GM23338 (cell line): Measurements from ENCODE around the gene APBA1.

Source experiments
- CREB1 ChIP-seq: fragments of 250-450 bp; sonication (Bioruptor Pico); IDR thresholded peaks from 2 replicates; pipeline ENCODE4 v1.5.0; 2020; ENCODE audit warnings: low read depth, mild to moderate bottlenecking, moderate library complexity
- ETS1 ChIP-seq: IDR thresholded peaks from 2 replicates; pipeline ENCODE4 v1.6.1; 2016; ENCODE audit warnings: antibody characterized with exemption
- EZH2 ChIP-seq: fragments of 200-600 bp; sonication (generic); IDR thresholded peaks from one replicate; pipeline ENCODE4 v1.8.0; 2017; ENCODE audit warnings: antibody characterized with exemption, mild to moderate bottlenecking, low read depth; ENCODE audit not compliant: unreplicated experiment
- EZH2phosphoT487 ChIP-seq: fragments of 200-600 bp; sonication (generic); IDR thresholded peaks from one replicate; pipeline ENCODE4 v1.8.1; 2018; ENCODE audit warnings: antibody characterized with exemption; ENCODE audit not compliant: unreplicated experiment
- JUNB ChIP-seq: IDR thresholded peaks from one replicate; pipeline ENCODE4 v1.6.1; 2016; ENCODE audit warnings: antibody characterized with exemption; ENCODE audit not compliant: unreplicated experiment
- POLR2AphosphoS5 ChIP-seq: IDR thresholded peaks from 2 replicates; pipeline ENCODE4 v1.6.1; 2016; ENCODE audit warnings: antibody characterized with exemption, low read depth
- ZNF331 ChIP-seq: fragments of 250-450 bp; sonication (Bioruptor Pico); IDR thresholded peaks from 2 replicates; pipeline ENCODE4 v1.5.0; 2020; ENCODE audit warnings: low read depth, mild to moderate bottlenecking, moderate library complexity
- TF ChIP-seq, protein P1 (sequence below), 2 experiments: fragments of 200-600 bp in 1 of 2; sonication (generic) in 1 of 2; conservative IDR thresholded peaks; 2 replicates each; pipeline versions ENCODE4 v1.5.1 to v1.6.1; 2016 to 2017; ENCODE audit warnings: antibody characterized with exemption in 2 of 2, low read depth in 2 of 2, mild to moderate bottlenecking in 2 of 2, moderate library complexity in 1 of 2
- TF ChIP-seq, protein P2 (sequence below): IDR thresholded peaks from one replicate; pipeline ENCODE4 v1.6.1; 2018; ENCODE audit warnings: antibody characterized with exemption; ENCODE audit not compliant: unreplicated experiment

GRCh38 chr9:69412741-69413150 lies 259.4 kb downstream of the APBA1 start:
- TF ChIP-seq, protein P1, sequence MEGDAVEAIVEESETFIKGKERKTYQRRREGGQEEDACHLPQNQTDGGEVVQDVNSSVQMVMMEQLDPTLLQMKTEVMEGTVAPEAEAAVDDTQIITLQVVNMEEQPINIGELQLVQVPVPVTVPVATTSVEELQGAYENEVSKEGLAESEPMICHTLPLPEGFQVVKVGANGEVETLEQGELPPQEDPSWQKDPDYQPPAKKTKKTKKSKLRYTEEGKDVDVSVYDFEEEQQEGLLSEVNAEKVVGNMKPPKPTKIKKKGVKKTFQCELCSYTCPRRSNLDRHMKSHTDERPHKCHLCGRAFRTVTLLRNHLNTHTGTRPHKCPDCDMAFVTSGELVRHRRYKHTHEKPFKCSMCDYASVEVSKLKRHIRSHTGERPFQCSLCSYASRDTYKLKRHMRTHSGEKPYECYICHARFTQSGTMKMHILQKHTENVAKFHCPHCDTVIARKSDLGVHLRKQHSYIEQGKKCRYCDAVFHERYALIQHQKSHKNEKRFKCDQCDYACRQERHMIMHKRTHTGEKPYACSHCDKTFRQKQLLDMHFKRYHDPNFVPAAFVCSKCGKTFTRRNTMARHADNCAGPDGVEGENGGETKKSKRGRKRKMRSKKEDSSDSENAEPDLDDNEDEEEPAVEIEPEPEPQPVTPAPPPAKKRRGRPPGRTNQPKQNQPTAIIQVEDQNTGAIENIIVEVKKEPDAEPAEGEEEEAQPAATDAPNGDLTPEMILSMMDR (conservative IDR thresholded peaks at IDR 0.05; ENCODE audit: low read depth in 2 of 2) = peak; percentile 71 to 86
- TF ChIP-seq POLR2AphosphoS5 = no peak
- TF ChIP-seq EZH2phosphoT487 = no peak
- no peak for TF ChIP-seq EZH2
- TF ChIP-seq, protein P2, sequence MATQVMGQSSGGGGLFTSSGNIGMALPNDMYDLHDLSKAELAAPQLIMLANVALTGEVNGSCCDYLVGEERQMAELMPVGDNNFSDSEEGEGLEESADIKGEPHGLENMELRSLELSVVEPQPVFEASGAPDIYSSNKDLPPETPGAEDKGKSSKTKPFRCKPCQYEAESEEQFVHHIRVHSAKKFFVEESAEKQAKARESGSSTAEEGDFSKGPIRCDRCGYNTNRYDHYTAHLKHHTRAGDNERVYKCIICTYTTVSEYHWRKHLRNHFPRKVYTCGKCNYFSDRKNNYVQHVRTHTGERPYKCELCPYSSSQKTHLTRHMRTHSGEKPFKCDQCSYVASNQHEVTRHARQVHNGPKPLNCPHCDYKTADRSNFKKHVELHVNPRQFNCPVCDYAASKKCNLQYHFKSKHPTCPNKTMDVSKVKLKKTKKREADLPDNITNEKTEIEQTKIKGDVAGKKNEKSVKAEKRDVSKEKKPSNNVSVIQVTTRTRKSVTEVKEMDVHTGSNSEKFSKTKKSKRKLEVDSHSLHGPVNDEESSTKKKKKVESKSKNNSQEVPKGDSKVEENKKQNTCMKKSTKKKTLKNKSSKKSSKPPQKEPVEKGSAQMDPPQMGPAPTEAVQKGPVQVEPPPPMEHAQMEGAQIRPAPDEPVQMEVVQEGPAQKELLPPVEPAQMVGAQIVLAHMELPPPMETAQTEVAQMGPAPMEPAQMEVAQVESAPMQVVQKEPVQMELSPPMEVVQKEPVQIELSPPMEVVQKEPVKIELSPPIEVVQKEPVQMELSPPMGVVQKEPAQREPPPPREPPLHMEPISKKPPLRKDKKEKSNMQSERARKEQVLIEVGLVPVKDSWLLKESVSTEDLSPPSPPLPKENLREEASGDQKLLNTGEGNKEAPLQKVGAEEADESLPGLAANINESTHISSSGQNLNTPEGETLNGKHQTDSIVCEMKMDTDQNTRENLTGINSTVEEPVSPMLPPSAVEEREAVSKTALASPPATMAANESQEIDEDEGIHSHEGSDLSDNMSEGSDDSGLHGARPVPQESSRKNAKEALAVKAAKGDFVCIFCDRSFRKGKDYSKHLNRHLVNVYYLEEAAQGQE = no peak
- no peak for TF ChIP-seq ETS1
- no peak for TF ChIP-seq JUNB
- TF ChIP-seq CREB1 (CRISPR knock-in tag) = no peak
- no peak for TF ChIP-seq ZNF331
